Measurements from ENCODE around the gene PTPRN2. TPM values are rescaled to one million over a fixed set of nuclear protein-coding genes. Genes with fewer than 3 reads are reported as not detected.

Gene PTPRN2
- total and polyA plus RNA-seq, 2 donors (not counting 1 experiment from before 2014, with no cell fraction given), result 0.54 to 1.2 TPM

DNA sequence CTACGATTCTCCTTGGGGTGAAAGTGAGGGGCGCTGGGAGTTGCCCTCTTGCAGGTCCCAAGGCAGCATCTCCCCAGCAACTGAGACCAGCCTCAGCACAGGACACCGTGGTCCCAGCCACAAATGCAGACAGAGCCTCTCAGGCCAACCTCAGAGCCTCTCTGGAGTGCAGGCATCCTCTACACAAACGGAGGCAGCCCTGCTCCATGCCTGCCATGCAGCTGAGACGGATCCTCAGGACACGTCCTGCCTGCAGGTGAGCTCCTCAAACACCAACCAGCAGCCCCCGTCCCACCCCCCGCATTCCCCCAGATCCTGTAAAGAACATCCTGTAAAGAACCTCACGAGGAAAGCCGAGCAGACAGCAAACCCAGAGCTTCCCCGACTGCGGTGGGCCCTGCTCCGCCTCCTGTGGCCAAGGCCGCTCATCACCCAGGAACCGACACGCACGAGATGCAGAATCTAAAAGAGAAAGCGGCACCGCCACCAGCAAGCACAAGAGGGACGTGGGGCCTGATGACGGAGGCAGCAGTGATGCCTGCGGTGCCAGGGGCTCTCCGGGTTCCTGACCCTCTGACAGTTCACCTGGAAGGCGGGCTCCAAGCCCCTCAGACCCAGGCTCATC is 186.9 kb downstream of the PTPRN2 start:
- Histone ChIP-seq H3K4me2 (ENCODE audit: extremely low read depth, insufficient read depth, low read length) (no peak overlapping the region), H3K9ac (ENCODE audit: insufficient read depth, low read length) (no peak overlapping the region), H3K27me3 (ENCODE audit: control insufficient read depth, insufficient read depth, low read length) (no peaks in the 10 kb centered on the region), H3K79me2 (ENCODE audit: control insufficient read depth, insufficient read depth, low read length) (no peaks in the 10 kb centered on the region), H4K20me1 (ENCODE audit: control insufficient read depth, extremely low read depth, insufficient read depth, low read length) (no peaks in the 10 kb centered on the region), H3K9me3 (ENCODE audit: control insufficient read depth, insufficient read depth, low read depth, low read length) (no peaks in the 10 kb centered on the region), H3K27ac (ENCODE audit: insufficient read depth, low read length) (no peak overlapping the region), H3K36me3 (ENCODE audit: control insufficient read depth, insufficient read depth, low read length) (no peaks in the 10 kb centered on the region), H3K4me1 (ENCODE audit: control insufficient read depth, extremely low read depth, insufficient read depth, low read length) (no peaks in the 10 kb centered on the region), H2AFZ (ENCODE audit: low read length) (no peak overlapping the region), H3K4me3 (replicated peaks in 1 of 4; ENCODE audit: control extremely low read depth in 1 of 4, insufficient read depth in 1 of 4, low read depth in 3 of 4, low read length in 4 of 4) (no peak overlapping the region)
- DNase-seq (ENCODE audit: low read depth in 2 of 2), result no peak
- TF ChIP-seq, protein P1, sequence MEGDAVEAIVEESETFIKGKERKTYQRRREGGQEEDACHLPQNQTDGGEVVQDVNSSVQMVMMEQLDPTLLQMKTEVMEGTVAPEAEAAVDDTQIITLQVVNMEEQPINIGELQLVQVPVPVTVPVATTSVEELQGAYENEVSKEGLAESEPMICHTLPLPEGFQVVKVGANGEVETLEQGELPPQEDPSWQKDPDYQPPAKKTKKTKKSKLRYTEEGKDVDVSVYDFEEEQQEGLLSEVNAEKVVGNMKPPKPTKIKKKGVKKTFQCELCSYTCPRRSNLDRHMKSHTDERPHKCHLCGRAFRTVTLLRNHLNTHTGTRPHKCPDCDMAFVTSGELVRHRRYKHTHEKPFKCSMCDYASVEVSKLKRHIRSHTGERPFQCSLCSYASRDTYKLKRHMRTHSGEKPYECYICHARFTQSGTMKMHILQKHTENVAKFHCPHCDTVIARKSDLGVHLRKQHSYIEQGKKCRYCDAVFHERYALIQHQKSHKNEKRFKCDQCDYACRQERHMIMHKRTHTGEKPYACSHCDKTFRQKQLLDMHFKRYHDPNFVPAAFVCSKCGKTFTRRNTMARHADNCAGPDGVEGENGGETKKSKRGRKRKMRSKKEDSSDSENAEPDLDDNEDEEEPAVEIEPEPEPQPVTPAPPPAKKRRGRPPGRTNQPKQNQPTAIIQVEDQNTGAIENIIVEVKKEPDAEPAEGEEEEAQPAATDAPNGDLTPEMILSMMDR (conservative IDR thresholded peaks at IDR 0.05 in 1 of 2, IDR thresholded peaks at IDR 0.05 in 1 of 2; ENCODE audit: low read depth in 1 of 2, low read length in 2 of 2), result no peak
- TF ChIP-seq EZH2 (IDR thresholded peaks at IDR 0.05; ENCODE audit: low read length, missing control alignments), result no peak

DNA sequence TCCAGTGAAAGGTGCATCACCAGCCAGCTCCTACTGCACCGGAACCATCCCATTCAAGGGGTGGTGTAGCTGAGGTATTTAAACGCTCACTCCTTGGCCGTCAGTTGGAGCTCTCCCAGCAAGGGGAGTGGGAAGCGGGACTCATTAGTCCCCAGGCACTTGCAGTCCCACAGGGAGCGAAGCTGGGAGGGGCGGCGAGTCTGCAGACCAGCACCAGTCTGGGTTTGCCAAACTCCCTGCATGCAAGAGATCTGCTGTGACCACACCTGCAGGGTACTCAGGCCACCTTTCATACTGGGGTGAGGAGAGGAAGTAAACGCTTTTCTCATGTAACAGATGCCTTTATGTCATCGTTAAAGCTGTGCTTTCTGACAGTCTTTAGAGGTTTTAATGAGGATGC is 187.9 kb downstream of the PTPRN2 start:
- TF ChIP-seq, protein P1 (conservative IDR thresholded peaks at IDR 0.05 in 1 of 2, IDR thresholded peaks at IDR 0.05 in 1 of 2; ENCODE audit: low read depth in 1 of 2, low read length in 2 of 2), result no peak
- TF ChIP-seq EZH2 (IDR thresholded peaks at IDR 0.05; ENCODE audit: low read length, missing control alignments), result no peak

DNA sequence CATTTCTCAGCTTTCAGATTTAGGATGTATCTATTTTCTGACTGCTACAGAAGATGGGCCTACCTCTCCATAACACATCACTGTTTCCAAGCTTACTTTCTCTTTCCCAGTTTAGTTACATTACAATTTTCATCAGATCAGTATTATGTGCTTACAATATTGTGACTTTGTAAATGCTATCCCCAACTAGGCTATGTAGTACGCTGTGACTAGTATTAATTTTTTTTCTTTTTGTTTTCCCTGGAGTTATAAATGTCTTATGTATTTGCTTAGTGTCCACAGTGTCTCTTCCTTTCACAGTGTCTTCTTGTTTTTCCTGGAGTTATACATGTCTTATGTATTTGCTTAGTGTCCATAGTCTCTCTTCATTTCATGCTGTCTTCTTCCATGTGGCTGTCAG is 188.9 kb downstream of the PTPRN2 start:
- Histone ChIP-seq H4K20me1 (ENCODE audit: control insufficient read depth, extremely low read depth, insufficient read depth, low read length) (no peaks in the 10 kb centered on the region), H3K9me3 (ENCODE audit: control insufficient read depth, insufficient read depth, low read depth, low read length) (no peaks in the 10 kb centered on the region), H3K79me2 (ENCODE audit: control insufficient read depth, insufficient read depth, low read length) (no peaks in the 10 kb centered on the region), H3K36me3 (ENCODE audit: control insufficient read depth, insufficient read depth, low read length) (no peaks in the 10 kb centered on the region), H3K4me3 (replicated peaks in 1 of 4; ENCODE audit: control extremely low read depth in 1 of 4, insufficient read depth in 1 of 4, low read depth in 3 of 4, low read length in 4 of 4) (no peak overlapping the region), H3K4me1 (ENCODE audit: control insufficient read depth, extremely low read depth, insufficient read depth, low read length) (no peaks in the 10 kb centered on the region), H2AFZ (ENCODE audit: low read length) (no peak overlapping the region), H3K9ac (ENCODE audit: insufficient read depth, low read length) (no peak overlapping the region), H3K4me2 (ENCODE audit: extremely low read depth, insufficient read depth, low read length) (no peak overlapping the region), H3K27ac (ENCODE audit: insufficient read depth, low read length) (no peak overlapping the region), H3K27me3 (ENCODE audit: control insufficient read depth, insufficient read depth, low read length) (no peaks in the 10 kb centered on the region)
- TF ChIP-seq EZH2 (IDR thresholded peaks at IDR 0.05; ENCODE audit: low read length, missing control alignments), result no peak
- TF ChIP-seq, protein P1 (conservative IDR thresholded peaks at IDR 0.05 in 1 of 2, IDR thresholded peaks at IDR 0.05 in 1 of 2; ENCODE audit: low read depth in 1 of 2, low read length in 2 of 2), result no peak
- no peak for DNase-seq (ENCODE audit: low read depth in 2 of 2)

More for the DNA sequence above, 187.9 kb downstream of the PTPRN2 start:
- no peak overlapping the region for H3K9ac ChIP-seq (ENCODE audit: insufficient read depth, low read length)
- no peak overlapping the region for H3K27ac ChIP-seq (ENCODE audit: insufficient read depth, low read length)
- H3K79me2 ChIP-seq (ENCODE audit: control insufficient read depth, insufficient read depth, low read length), result no peaks in the 10 kb centered on the region
- no peaks in the 10 kb centered on the region for H3K36me3 ChIP-seq (ENCODE audit: control insufficient read depth, insufficient read depth, low read length)
- no peaks in the 10 kb centered on the region for H3K9me3 ChIP-seq (ENCODE audit: control insufficient read depth, insufficient read depth, low read depth, low read length)
- no peak for DNase-seq (ENCODE audit: low read depth in 2 of 2)
- no peaks in the 10 kb centered on the region for H3K4me1 ChIP-seq (ENCODE audit: control insufficient read depth, extremely low read depth, insufficient read depth, low read length)
- no peak overlapping the region for H3K4me3 ChIP-seq (replicated peaks in 1 of 4; ENCODE audit: control extremely low read depth in 1 of 4, insufficient read depth in 1 of 4, low read depth in 3 of 4, low read length in 4 of 4)
- no peak overlapping the region for H3K4me2 ChIP-seq (ENCODE audit: extremely low read depth, insufficient read depth, low read length)
- no peaks in the 10 kb centered on the region for H4K20me1 ChIP-seq (ENCODE audit: control insufficient read depth, extremely low read depth, insufficient read depth, low read length)
- H3K27me3 ChIP-seq (ENCODE audit: control insufficient read depth, insufficient read depth, low read length), result no peaks in the 10 kb centered on the region
- no peak overlapping the region for H2AFZ ChIP-seq (ENCODE audit: low read length)

All from fibroblast of lung (primary cell).